AML-193 (cell line): Measurements from ENCODE around the gene JARID2.

Experiments
- DNase-seq, 2 experiments: peaks; one replicate each; lab custom pipeline; 2025; lab: John Stamatoyannopoulos, UW

The JARID2 gene

DNA sequence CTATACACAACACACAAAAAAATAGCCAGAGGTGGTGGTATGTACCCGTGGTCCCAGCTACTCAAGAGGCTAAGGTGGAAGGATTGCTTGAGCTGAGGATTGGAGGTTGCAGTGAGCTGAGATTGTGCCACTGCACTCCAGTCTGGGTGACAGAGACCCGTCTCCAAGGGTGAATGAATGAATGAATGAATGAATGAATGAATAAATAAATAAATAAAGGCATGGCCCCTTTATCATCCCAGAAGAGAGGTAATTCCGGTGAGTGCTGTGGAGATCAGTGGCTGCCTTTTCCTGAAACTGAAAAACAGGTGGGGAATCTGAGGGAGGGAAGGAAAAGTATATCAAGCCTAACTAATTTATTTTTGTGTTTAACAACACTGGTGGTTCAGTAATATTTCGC is 90.0 kb downstream of the JARID2 start:
- DNase-seq = no peak

DNA sequence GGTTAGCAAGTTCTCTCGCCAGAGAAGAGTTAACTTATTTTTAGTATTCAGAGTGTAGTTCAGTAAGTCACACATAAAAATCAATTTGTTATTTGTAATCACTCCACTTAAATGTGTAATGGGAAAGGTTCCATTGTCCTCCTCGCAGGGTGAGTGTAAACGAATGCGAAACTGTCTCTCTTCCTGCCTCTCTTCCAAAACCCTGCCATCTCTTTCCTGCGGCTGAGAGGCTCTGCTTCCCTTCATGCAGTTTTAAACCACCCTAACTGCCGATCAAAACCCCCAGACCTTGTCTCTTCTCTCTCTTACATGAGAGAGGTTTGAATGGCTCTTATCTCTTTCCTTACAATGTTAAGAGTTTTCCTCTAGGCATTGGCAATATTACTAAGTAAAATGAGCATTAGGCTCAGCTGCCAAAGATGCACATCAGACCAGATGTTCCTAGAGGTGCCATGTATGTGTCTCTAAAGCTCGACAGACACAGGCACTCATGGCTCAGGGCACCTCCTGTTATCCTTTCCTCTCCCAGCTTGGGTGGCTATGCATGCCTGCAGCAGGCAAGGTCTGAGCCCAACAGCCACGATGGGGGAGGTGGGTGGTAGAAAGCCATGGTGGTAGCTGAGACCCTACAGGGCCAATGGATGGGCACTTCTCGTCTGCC is 91.2 kb downstream of the JARID2 start:
- DNase-seq = no peak

DNA sequence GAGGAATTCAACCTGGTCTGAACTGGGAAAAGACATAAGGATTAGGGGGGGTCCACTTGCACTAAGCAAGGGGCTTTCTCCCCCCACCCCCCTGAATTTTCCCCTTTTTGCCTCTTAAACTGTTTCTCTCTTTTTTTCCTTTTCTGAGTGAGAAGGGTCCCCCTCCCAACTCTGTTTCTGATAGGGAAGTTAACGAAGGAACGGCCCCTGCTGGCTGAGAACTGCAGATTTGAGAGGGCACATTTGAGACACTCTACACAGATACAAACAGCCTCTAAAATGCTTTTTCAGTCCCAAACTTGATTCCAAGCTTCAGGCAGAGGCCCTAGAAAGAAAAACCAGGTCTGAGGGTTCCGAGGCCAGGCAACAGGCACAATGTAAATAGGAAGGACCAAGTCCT is 91.7 kb downstream of the JARID2 start:
- no peak for DNase-seq

DNA sequence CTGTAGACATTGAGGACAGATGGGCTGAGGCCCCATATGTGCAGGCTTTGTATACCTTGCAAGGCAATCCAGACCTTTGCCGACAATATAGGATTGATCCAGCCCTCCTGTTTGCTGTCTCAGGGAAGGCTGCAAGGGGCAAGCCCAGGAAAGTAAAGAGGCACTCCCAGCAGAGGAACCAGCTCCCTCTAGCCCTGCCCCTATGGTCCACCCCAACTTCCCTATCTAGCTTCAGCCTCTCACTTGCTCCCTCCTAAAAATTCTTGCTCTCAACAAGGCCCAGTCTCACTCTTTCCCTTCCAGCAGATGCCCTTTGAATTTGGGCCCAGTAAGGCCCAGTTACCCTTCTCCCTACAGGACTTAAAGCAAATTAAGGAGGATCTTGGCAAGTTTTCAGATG is 92.6 kb downstream of the JARID2 start:
- DNase-seq = peak; percentile 19 to 24

DNA sequence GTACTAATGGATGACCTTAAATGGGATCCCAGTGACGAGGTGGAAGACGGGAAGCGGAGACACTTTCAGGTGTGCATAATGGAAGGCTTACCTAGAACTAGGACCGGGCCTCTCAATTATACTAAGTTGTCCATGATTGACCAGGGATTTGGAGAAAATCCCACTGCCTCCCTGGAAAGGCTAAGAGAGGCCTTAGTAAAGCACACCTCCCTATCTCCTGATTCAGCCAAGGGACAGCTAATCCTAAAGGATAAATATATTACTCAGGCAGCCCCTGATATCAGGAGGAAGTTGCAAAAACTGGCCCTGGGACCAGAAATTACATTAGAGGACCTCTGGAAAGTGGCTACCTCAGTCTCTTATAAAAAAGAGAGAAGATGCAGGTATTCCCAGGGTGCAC is 93.2 kb downstream of the JARID2 start:
- DNase-seq = no peak

DNA sequence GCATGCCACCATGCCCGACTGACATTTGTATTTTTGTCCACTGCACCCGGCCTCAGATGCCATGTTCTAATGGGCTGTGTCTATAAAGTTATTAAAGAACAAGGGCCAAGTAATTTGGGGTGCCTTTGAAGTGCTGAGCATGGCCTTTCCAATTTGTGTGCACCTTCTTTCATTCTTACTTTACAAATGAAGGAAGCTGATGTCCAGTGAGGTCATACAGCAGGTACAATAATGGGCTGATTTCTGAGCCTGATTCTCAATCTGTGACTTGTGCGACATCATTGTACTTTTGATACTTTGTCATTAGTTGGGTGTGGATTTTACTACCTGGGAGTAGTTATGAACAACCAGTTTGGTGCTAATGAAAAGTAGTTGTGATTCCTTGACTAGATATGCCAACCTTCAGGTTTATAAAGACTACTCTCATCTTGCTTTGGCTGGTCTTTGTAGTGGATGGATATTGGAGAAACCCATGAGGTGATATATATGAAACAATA is 94.3 kb downstream of the JARID2 start:
- no peak for DNase-seq

DNA sequence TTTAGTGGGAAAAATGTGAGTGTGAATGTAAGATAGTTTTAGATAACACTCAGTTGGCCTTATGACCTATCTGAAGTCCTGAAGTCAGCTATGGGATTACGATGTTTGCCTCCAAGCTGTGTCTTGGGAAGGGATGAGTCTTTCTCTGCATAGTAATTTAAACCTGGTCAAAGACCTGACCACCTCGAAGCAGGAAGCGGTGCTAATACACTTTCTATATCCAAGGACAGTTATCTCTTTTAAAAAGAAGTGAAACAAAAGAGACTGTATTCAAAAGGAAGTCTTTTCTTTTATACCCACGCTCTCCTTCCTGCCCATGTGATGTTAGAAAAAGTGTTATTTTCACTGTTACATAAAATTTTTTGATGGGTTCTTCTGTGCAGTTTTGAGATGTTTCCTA is 94.9 kb downstream of the JARID2 start:
- no peak for DNase-seq

DNA sequence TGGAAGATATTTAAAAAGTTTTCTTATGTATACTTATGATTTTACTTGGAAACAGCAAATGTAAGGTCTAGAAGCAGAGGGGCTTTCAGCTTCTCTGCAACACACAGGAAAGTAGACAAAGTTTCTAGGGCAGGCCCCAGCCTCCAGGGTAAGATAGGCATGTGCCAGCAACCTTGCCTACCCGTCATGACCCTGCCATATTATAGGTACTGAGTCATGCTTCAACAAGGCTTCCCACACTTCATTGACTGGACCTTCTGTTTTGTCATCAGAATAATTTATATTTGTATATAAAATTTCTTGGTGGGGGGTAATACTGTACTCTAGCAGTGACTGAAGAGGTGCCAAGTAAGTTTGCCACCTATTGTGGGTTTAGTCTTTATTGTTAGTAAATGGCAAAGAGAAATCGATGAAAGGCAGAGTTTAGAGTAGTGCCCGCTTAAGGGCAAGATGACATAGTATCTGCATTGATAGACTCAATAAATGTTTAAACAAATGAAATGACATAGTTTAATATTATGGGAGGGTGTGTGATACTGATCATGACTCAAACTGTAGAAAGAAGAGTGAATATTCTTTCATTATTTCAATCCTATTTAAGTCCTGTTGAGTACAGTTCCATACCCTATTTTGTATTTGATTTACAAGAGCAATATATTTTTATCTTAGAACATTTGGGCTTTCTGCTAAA is 95.6 kb downstream of the JARID2 start:
- DNase-seq = no peak

DNA sequence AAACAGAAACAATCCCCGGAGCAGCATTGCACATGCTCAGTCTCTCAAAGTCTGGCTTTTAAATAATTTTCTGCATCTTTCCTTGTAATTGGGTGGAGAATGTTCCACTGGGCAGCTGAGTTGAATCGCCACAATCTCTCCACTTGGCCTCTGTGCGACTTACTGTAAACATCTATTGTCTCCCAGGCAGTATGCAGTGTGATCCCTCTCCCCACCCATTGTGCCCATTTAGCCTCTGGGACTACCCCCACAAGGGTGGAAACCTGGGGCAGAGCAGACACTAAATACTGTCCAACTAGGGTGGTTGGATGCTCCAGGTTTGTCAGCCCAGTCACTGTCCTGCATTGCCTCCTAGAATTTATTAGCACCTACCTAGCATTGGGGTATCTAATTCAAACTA is 96.2 kb downstream of the JARID2 start:
- DNase-seq = no peak

DNA sequence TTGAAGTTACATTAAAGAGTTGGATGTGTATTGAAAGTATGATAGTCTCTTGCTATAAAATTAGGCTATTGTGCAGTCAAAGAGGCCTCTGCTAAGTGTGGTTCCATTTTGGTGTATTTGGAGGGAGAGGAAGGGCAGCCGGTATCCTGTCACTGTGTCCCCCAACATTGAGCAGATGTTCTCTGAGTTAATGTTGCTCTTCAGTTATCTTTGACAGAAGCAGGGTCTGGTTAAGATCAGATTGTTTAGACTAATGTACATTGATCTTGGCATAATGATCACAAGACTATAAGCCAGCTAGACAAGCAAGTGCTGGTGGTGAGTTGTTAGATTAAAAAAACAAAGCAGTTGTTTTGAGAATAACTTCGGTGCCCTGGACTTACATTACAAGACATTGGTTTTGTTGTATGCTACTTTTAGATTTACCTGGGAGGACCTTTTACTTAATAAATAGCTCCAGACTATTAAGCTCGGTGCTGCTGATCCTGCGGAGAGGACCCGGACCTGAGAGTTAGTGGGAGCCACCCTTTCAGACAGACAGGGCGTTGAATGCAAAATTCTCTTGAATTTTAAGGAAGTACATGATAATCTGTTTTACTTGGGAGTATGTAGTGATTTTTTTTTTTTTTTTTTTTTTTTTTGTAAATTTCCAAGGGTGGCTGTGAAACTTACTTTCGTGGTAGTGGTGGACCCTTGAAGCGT is 97.8 kb downstream of the JARID2 start:
- no peak for DNase-seq

DNA sequence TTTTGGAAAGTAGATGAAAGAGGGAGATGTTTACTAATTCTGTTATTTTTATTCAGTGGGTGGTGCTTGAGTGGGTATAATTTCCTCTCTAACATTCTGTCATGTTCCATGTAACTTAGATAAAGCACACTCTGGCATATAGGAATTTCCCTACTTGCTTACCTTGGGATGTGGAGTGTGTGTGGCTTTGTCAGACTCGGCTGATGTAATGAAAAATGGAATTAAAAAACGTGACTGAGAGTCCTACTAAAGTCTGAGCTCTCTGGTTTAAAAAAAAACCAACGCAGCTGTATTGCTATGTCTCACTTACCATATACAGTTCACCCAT is 98.3 kb downstream of the JARID2 start:
- no peak for DNase-seq

DNA sequence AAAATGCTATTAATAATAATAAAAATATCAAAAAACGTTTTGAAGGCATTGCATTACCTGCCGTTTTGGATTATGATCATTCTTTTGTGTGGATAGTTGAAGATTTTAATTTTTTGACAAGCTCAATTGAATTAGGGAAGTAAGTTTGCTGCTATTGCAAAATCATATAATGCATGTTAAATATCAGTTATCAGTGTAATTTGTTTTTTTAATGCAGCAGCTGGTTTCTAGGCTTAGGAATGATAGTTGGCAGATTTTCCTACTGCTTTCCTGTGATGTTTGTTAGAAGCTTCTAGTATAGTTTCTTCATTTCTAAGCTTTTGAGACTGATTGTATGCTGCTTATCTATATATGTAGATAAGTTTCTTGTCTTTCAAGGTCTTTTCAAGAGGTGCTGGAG is 99.0 kb downstream of the JARID2 start:
- peak; percentile 79 to 80 for DNase-seq

DNA sequence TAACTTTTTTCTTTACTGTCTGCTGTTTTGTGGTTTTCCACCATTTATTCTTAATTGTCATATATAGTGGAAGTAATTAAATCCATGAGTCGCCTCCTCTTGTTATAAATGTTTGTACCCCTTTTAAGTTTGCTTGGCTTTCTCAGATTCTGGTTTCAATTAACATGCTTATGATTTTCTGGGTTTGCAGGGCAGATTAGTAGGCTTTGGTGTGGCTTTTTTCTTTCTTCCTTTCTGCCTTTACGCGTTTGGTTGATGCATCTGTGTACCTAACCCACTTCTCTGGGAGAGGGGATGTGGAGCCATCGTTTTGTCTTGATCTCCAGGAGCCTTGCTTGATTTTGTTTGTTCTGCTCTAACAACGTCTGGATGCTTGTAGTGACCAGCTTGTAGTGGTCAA is 100.4 kb downstream of the JARID2 start:
- DNase-seq = no peak

DNA sequence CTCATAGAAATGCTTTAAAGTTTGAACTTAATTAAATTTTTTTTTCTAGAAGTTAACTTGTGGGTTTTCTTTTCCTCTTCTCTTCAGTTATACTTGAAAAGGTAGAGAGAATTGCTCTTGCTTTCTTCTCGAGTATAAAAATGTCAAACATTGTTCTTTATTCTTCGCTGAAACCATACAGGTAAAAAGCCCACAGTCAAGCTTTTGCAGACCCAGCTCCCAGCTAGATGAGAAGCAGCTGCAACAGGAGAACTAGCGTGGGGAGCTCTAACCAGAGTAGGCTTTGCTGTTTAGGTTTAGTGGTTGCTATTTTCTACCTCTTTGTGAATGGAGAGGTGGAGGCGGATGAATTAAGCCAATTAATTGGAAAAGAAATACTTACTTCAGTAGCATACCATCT is 102.7 kb downstream of the JARID2 start:
- no peak for DNase-seq

DNA sequence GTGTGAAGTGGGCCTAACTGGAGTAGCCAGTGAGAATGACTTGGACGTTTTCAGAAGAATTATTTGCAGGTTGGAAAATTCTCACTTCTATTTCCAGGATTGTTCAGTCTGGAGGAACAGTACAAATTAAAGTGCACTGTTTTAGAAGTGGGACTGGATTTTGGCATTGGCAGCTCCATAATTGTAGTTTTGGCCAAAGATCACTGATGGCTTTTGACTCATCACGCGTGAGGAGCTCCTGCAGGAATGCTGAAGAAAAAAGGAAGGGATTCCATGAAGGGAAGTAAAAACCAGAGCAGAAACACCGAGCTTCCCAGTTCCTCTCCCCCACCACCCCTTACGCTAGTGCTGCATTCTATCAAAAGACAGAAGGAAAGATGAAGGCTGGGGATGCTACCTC is 103.5 kb downstream of the JARID2 start:
- no peak for DNase-seq

DNA sequence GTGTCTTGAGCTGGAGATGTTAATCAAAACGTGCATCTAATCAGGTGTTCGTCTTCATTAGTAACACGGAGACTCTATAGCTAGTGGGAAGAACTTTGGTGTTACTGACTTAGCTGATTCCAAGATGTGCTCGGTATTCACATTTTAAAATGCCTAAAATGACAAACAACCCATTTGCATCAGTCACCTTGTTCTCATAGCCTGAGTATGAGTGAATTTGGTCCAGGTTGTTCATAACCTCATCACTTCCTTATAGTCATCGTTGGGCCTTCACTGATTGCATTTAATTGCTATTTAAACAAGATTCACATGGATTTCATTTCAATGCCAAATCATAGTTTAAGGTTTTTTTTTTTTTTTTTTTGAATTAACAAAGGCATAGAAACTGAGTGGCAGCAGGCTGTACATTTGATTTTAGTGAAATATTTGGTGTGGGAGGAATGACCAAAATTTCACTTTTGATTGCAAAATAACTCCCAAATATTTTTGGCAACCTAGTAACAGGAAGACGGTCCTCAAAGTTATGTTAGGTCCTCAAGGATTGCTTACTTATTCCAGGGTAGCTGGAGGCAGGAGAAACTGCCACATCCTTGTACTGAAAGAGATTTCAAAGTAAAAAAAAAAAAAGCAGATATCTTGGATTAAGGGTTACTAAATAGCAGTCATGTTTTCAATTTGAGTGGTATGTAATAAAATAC is 104.7 kb downstream of the JARID2 start:
- no peak for DNase-seq

DNA sequence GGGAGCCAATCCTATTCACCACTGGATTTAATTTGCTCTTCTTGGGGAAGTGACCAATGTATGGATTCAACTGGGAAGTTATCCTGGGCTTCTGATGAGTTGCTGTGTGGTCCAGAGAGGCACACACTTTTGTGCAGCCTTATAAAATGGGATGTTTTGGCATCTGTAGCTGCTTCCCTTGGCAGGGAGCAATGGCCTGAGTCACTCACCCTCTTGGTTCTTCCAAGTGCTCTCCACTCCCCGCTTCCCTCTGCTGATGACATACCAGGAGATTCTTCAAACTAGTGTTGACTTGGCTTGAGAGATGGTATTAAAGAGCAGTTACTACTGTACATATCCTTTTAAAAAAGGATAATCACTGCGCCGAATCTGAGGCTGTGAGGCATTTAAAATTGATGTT is 105.8 kb downstream of the JARID2 start:
- no peak for DNase-seq

DNA sequence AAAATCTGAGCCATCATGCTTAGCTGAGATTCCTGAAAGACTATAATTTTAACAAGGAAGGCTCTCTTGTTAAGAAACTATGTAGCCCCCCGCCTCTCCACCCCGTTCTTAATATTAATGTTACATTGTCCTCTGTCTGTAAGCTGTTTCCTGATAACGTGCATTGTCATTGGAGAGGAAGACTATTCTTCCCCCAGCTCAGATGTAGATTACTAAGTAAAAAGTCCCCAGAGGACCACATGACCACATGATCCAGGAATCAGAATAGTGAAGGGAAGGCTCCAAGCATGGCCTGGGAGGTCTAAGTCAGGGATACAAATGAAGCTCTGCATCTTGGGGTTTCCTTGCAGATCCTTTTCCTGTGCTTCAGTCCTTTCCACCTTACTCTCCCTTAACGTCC is 106.4 kb downstream of the JARID2 start:
- no peak for DNase-seq

DNA sequence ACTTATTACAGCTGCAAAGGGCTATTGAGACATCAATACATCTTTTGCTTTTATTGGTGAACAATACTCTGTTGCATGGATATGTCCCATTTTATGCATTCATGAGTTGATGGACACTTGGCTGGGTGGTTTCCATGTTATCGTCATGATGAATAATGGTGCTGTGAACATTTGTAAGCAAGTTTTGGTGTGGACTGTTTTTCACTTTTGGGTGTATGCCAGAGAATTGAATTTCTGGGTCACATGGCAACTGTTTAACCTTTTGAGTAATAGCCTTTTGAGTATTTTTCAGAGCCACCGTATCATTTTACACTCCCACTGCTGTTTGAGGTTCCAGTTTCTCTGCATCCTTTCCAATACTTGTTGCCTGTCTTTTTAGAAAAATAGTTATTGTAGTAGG is 107.0 kb downstream of the JARID2 start:
- no peak for DNase-seq

DNA sequence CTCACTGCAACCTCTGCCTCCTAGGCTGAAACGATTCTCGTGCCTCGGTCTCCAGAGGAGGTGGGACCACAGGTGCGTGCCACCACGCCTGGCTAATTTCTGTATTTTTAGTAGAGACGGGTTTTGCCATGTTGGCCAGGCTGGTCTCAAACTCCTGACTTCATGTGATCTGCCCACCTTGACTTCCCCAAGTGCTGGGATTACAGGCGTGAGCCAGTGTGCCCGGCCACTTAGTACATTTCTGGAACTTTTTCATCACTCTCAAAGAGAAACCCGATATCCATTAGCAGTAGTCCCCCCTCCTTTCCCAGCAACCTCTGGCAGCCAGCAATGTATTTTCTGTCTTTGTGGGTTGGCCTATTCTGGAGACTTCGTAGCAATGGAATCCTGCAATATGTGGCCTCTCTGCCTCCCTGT is 109.8 kb downstream of the JARID2 start:
- DNase-seq = no peak

DNA sequence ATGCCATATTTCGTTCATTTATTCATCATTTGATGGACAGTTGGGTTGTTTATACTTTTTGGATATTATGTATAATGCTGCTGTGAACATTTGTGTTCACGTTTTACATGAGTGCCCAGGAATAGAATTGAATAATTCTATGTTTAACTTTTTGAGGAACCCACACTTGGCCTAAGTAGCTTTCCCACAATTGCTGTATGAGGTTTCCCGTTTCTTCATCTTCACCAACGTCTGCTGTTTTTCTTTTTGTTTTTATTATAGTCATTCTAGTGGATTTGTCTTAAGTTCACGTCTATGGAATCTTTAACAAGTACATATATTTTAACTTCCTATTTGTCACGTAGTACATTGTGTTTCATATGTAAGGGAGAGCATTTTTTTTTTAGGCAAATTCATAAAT is 110.3 kb downstream of the JARID2 start:
- DNase-seq = peak; percentile 61 to 63

DNA sequence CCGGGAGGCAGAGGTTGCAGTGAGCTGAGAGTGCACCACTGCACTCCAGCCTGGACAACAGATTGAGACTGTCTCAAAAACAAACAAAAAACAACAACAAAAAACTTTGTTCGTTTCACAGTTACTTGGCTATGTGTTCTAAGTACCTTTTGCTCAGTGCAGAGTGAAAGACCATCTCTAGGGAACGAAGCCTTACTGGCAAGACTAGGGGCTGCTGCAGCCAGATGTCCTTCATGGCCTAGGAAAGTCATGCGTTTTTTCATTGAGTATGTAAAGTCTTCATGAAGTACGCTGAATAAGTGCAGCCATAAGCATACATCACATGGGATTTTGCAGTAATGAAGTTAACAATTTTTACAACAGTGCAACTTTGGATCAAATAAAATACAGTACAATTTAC is 111.1 kb downstream of the JARID2 start:
- no peak for DNase-seq

DNA sequence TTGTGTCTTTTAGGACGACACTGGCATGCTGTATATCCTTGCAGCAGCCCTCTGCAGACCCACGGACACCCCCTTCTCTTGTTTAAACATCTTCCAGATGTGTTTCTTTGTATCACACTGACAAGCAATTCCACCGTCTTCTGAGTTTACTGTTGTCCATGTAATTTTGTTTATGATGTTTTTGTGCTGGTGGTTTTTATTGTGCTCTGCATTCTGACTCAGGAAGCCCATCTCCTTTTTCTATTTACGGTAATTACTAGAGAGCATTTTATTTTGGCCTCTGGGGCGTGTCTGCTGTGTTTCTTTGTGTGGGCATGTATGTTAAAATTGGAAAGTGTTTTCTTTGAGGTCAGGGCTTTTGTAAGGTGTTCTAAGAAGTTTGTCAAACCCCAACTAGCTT is 111.9 kb downstream of the JARID2 start:
- DNase-seq = no peak
